Stimulated activated memory B cell treated with anti-CD40 and anti-IgM and Interleukin-4, amounts not matched to agents 10 μg/mL and 1 μg/mL and 100 μg/mL, for 72 hours (primary cell): ENCODE measurements around the gene IREB2.

ENCODE experiments used
- ATAC-seq: fragments of 150-1000 bp; cut with Tn5 transposase; 2 replicates; pipeline ENCODE4 v1.10.0; 2021
- H3K27ac Mint-ChIP-seq: one replicate; pipeline ENCODE4 v1.8.0; 2022; ENCODE audit warnings: mild to moderate bottlenecking, mixed read lengths
- H3K27me3 Mint-ChIP-seq: one replicate; pipeline ENCODE4 v1.8.0; 2022; ENCODE audit warnings: mixed read lengths
- H3K36me3 Mint-ChIP-seq: one replicate; pipeline ENCODE4 v1.8.0; 2022; ENCODE audit warnings: mixed read lengths
- H3K4me1 Mint-ChIP-seq: one replicate; pipeline ENCODE4 v1.8.0; 2022; ENCODE audit warnings: mixed read lengths
- H3K4me3 Mint-ChIP-seq: one replicate; pipeline ENCODE4 v1.8.0; 2022; ENCODE audit warnings: mild to moderate bottlenecking, moderate library complexity, mixed read lengths
- H3K9me3 Mint-ChIP-seq: one replicate; pipeline ENCODE4 v1.8.0; 2022; ENCODE audit warnings: mixed read lengths

IREB2 gene

GRCh38 chr15:78437762-78438618 is at the start of gene IREB2:
Gene IREB2, plus strand, starts transcription at chr15:78438216. Its CDS starts 122 bp downstream, at chr15:78438338.
- peaks cover 5% of the 10 kb centered on the region for H3K27me3 Mint-ChIP-seq
- peaks cover 8% of the 10 kb centered on the region for H3K36me3 Mint-ChIP-seq
- peak; percentile 92 for ATAC-seq
- H3K9me3 Mint-ChIP-seq, result peaks cover 8% of the 10 kb centered on the region
- H3K27ac Mint-ChIP-seq, result peak within 1 kb of the TSS; percentile 93
- peak within 1 kb of the TSS; percentile 88 for H3K4me3 Mint-ChIP-seq
- peaks cover 32% of the 10 kb centered on the region for H3K4me1 Mint-ChIP-seq

- peaks cover 3% of the 10 kb centered on the region for H3K9me3 Mint-ChIP-seq
- ATAC-seq, result no peak
- H3K27me3 Mint-ChIP-seq, result peaks cover 57% of the 10 kb centered on the region
- no peak overlapping the region for H3K4me3 Mint-ChIP-seq
- H3K27ac Mint-ChIP-seq, result no peak overlapping the region
- no peaks in the 10 kb centered on the region for H3K4me1 Mint-ChIP-seq
- no peaks in the 10 kb centered on the region for H3K36me3 Mint-ChIP-seq
Measured at GRCh38 chr15:78388865-78389264, 49.2 kb upstream of the IREB2 start.

- no peaks in the 10 kb centered on the region for H3K36me3 Mint-ChIP-seq
- H3K27ac Mint-ChIP-seq, result no peak overlapping the region
- peaks cover 53% of the 10 kb centered on the region for H3K27me3 Mint-ChIP-seq
- no peaks in the 10 kb centered on the region for H3K4me1 Mint-ChIP-seq
- no peak overlapping the region for H3K4me3 Mint-ChIP-seq
- no peak for ATAC-seq
- H3K9me3 Mint-ChIP-seq, result peaks cover 3% of the 10 kb centered on the region
Measured at GRCh38 chr15:78389322-78389721, 48.7 kb upstream of the IREB2 start.

GRCh38 chr15:78389738-78390137 is 48.3 kb upstream of the IREB2 start:
- no peaks in the 10 kb centered on the region for H3K36me3 Mint-ChIP-seq
- no peak overlapping the region for H3K27ac Mint-ChIP-seq
- H3K27me3 Mint-ChIP-seq, result peaks cover 49% of the 10 kb centered on the region
- peaks cover 3% of the 10 kb centered on the region for H3K9me3 Mint-ChIP-seq
- no peak for ATAC-seq
- no peaks in the 10 kb centered on the region for H3K4me1 Mint-ChIP-seq
- no peak overlapping the region for H3K4me3 Mint-ChIP-seq

GRCh38 chr15:78390242-78390641 is 47.8 kb upstream of the IREB2 start:
- H3K9me3 Mint-ChIP-seq, result peaks cover 3% of the 10 kb centered on the region
- no peak for ATAC-seq
- no peak overlapping the region for H3K27ac Mint-ChIP-seq
- no peaks in the 10 kb centered on the region for H3K36me3 Mint-ChIP-seq
- H3K27me3 Mint-ChIP-seq, result peaks cover 44% of the 10 kb centered on the region
- no peaks in the 10 kb centered on the region for H3K4me1 Mint-ChIP-seq
- no peak overlapping the region for H3K4me3 Mint-ChIP-seq

GRCh38 chr15:78390826-78391225 is 47.2 kb upstream of the IREB2 start:
- no peak for ATAC-seq
- Mint-ChIP-seq H3K4me3 (no peak overlapping the region), H3K4me1 (no peaks in the 10 kb centered on the region), H3K36me3 (no peaks in the 10 kb centered on the region), H3K27me3 (peaks cover 38% of the 10 kb centered on the region), H3K27ac (no peak overlapping the region), H3K9me3 (peaks cover 3% of the 10 kb centered on the region)

- no peaks in the 10 kb centered on the region for H3K4me1 Mint-ChIP-seq
- H3K4me3 Mint-ChIP-seq, result no peak overlapping the region
- H3K27ac Mint-ChIP-seq, result no peak overlapping the region
- H3K36me3 Mint-ChIP-seq, result no peaks in the 10 kb centered on the region
- peaks cover 29% of the 10 kb centered on the region for H3K27me3 Mint-ChIP-seq
- ATAC-seq, result no peak
- H3K9me3 Mint-ChIP-seq, result peaks cover 3% of the 10 kb centered on the region
Measured at GRCh38 chr15:78391781-78392180, 46.2 kb upstream of the IREB2 start.

- H3K9me3 Mint-ChIP-seq, result peaks cover 3% of the 10 kb centered on the region
- no peaks in the 10 kb centered on the region for H3K36me3 Mint-ChIP-seq
- H3K27ac Mint-ChIP-seq, result no peak overlapping the region
- ATAC-seq, result no peak
- no peaks in the 10 kb centered on the region for H3K4me1 Mint-ChIP-seq
- H3K27me3 Mint-ChIP-seq, result peaks cover 27% of the 10 kb centered on the region
- H3K4me3 Mint-ChIP-seq, result no peak overlapping the region
Measured at GRCh38 chr15:78392430-78392829, 45.6 kb upstream of the IREB2 start.

- H3K27ac Mint-ChIP-seq, result no peak overlapping the region
- H3K27me3 Mint-ChIP-seq, result peaks cover 27% of the 10 kb centered on the region
- no peaks in the 10 kb centered on the region for H3K36me3 Mint-ChIP-seq
- ATAC-seq, result no peak
- no peaks in the 10 kb centered on the region for H3K4me1 Mint-ChIP-seq
- no peak overlapping the region for H3K4me3 Mint-ChIP-seq
- peaks cover 3% of the 10 kb centered on the region for H3K9me3 Mint-ChIP-seq
Measured at GRCh38 chr15:78393137-78393536, 44.9 kb upstream of the IREB2 start.

GRCh38 chr15:78394026-78394425 is 44.0 kb upstream of the IREB2 start:
- ATAC-seq, result no peak
- Mint-ChIP-seq H3K36me3 (no peaks in the 10 kb centered on the region), H3K9me3 (peaks cover 3% of the 10 kb centered on the region), H3K4me3 (no peak overlapping the region), H3K27me3 (peaks cover 27% of the 10 kb centered on the region), H3K4me1 (no peaks in the 10 kb centered on the region), H3K27ac (no peak overlapping the region)

- ATAC-seq, result no peak
- H3K27me3 Mint-ChIP-seq, result peaks cover 27% of the 10 kb centered on the region
- no peak overlapping the region for H3K4me3 Mint-ChIP-seq
- no peaks in the 10 kb centered on the region for H3K4me1 Mint-ChIP-seq
- peaks cover 3% of the 10 kb centered on the region for H3K9me3 Mint-ChIP-seq
- H3K36me3 Mint-ChIP-seq, result no peaks in the 10 kb centered on the region
- H3K27ac Mint-ChIP-seq, result no peak overlapping the region
Measured at GRCh38 chr15:78394981-78395616, 42.9 kb upstream of the IREB2 start.

GRCh38 chr15:78396186-78396814 is 41.7 kb upstream of the IREB2 start:
- Mint-ChIP-seq H3K36me3 (no peaks in the 10 kb centered on the region), H3K27me3 (peaks cover 24% of the 10 kb centered on the region), H3K4me1 (no peaks in the 10 kb centered on the region), H3K27ac (no peak overlapping the region), H3K4me3 (no peak overlapping the region), H3K9me3 (no peaks in the 10 kb centered on the region)
- no peak for ATAC-seq

- Mint-ChIP-seq H3K4me1 (no peaks in the 10 kb centered on the region), H3K9me3 (no peaks in the 10 kb centered on the region), H3K27ac (no peak overlapping the region), H3K27me3 (peaks cover 22% of the 10 kb centered on the region), H3K4me3 (no peak overlapping the region), H3K36me3 (no peaks in the 10 kb centered on the region)
- ATAC-seq, result no peak
Measured at GRCh38 chr15:78396976-78397375, 41.0 kb upstream of the IREB2 start.

GRCh38 chr15:78397382-78397781 is 40.6 kb upstream of the IREB2 start:
- no peaks in the 10 kb centered on the region for H3K36me3 Mint-ChIP-seq
- no peaks in the 10 kb centered on the region for H3K4me1 Mint-ChIP-seq
- no peak for ATAC-seq
- H3K9me3 Mint-ChIP-seq, result no peaks in the 10 kb centered on the region
- H3K4me3 Mint-ChIP-seq, result no peak overlapping the region
- no peak overlapping the region for H3K27ac Mint-ChIP-seq
- H3K27me3 Mint-ChIP-seq, result peaks cover 22% of the 10 kb centered on the region

GRCh38 chr15:78398076-78398825 is 39.8 kb upstream of the IREB2 start:
- Mint-ChIP-seq H3K27me3 (peaks cover 18% of the 10 kb centered on the region), H3K36me3 (no peaks in the 10 kb centered on the region), H3K4me3 (no peak overlapping the region), H3K9me3 (no peaks in the 10 kb centered on the region), H3K27ac (no peak overlapping the region), H3K4me1 (no peaks in the 10 kb centered on the region)
- ATAC-seq, result no peak
